HG02840 (cell line): ENCODE data around the gene PAF1.

Experiments used
- ATAC-seq: cut with Tn5 transposase; IDR thresholded peaks from one replicate; pipeline ENCODE4 v1.9.1; 2021; ENCODE audit warnings: mild to moderate bottlenecking, moderate library complexity, moderate number of reproducible peaks; ENCODE audit not compliant: unreplicated experiment, low FRiP score

Gene PAF1

GRCh38 chr19:39390751-39391437 is at the start of gene PAF1, which contains the start of gene MED29:
TSS of gene PAF1 (minus strand) at chr19:39391106. CDS start at chr19:39390864, 242 bp downstream.
TSS of gene MED29 (plus strand) at chr19:39391378. CDS start at chr19:39391423, 45 bp downstream.
- peak; percentile 88 for ATAC-seq

GRCh38 chr19:39438270-39438934 is 47.5 kb upstream of the PAF1 start:
- no peak for ATAC-seq

- ATAC-seq: no peak
Observed at GRCh38 chr19:39436350-39436716, 45.4 kb upstream of the PAF1 start.

- peak; percentile 81 for ATAC-seq
Observed at GRCh38 chr19:39435499-39436349, 44.8 kb upstream of the PAF1 start, which contains the start of gene RPS16. TSS of gene RPS16 (minus strand) at chr19:39435949. CDS start at chr19:39435895, 54 bp downstream.

GRCh38 chr19:39434123-39435076 is 43.5 kb upstream of the PAF1 start:
- ATAC-seq: no peak

GRCh38 chr19:39433480-39434079 is 42.7 kb upstream of the PAF1 start:
- ATAC-seq: no peak

- no peak for ATAC-seq
Observed at GRCh38 chr19:39432677-39433025, 41.7 kb upstream of the PAF1 start.

GRCh38 chr19:39430675-39431593 is 40.0 kb upstream of the PAF1 start:
- ATAC-seq: no peak

GRCh38 chr19:39428283-39429112 is 37.6 kb upstream of the PAF1 start:
- no peak for ATAC-seq

- no peak for ATAC-seq
Observed at GRCh38 chr19:39427707-39428106, 36.8 kb upstream of the PAF1 start.

- ATAC-seq: no peak
Observed at GRCh38 chr19:39426170-39426569, 35.3 kb upstream of the PAF1 start.

GRCh38 chr19:39425744-39426143 is 34.8 kb upstream of the PAF1 start:
- ATAC-seq: no peak

- ATAC-seq: no peak
Observed at GRCh38 chr19:39424934-39425333, 34.0 kb upstream of the PAF1 start.

GRCh38 chr19:39423258-39424086 is 32.6 kb upstream of the PAF1 start:
- ATAC-seq: no peak

GRCh38 chr19:39422020-39422419 is 31.1 kb upstream of the PAF1 start:
- no peak for ATAC-seq

- no peak for ATAC-seq
Observed at GRCh38 chr19:39420769-39421168, 29.9 kb upstream of the PAF1 start.

GRCh38 chr19:39419003-39419402 is 28.1 kb upstream of the PAF1 start:
- no peak for ATAC-seq
